Frontal cortex (tissue), 4 donors: ENCODE results near the gene POLR2E. TPM values are rescaled to one million over a fixed set of nuclear protein-coding genes. Genes with fewer than 3 reads are reported as not detected.

Experiments used
- DNase-seq, 2 donors: peaks; one replicate each; pipeline ENCODE4 v3.0.0; 2012; ENCODE audit warnings: low spot score in 2 of 2
- FAIRE-seq: peaks from 2 replicates; lab custom pipeline; 2012; peaks lifted over from hg19 to GRCh38; lab: Jason Lieb, UNC
- total RNA-seq: library from RNA; depleted of rRNA; stranded (reverse); fragments of >200 nt; gene quantifications from one replicate; pipeline ENCODE4 v1.2.3, GENCODE V29; 2014
- donor health status: control.
- donor health status: control.
- donor health status: control.

The POLR2E gene
- total RNA-seq, 1 donor from 2014 or later, result 35.5 TPM

GRCh38 chr19:1113030-1113985 lies 18.1 kb upstream of the POLR2E start:
- FAIRE-seq, result no peak
- peak; percentile 99 to 100 for DNase-seq

- DNase-seq (no peak), FAIRE-seq (no peak)
Measured at GRCh38 chr19:1112268-1113029, 17.3 kb upstream of the POLR2E start.

- DNase-seq (no peak), FAIRE-seq (no peak)
Measured at GRCh38 chr19:1111641-1112267, 16.6 kb upstream of the POLR2E start.

- DNase-seq (no peak), FAIRE-seq (no peak)
Measured at GRCh38 chr19:1110809-1111640, 15.8 kb upstream of the POLR2E start.

- DNase-seq (no peak), FAIRE-seq (no peak)
Measured at GRCh38 chr19:1109697-1110671, 14.8 kb upstream of the POLR2E start.

- DNase-seq (no peak), FAIRE-seq (no peak)
Measured at GRCh38 chr19:1109032-1109551, 13.9 kb upstream of the POLR2E start.

- FAIRE-seq (no peak), DNase-seq (no peak)
Measured at GRCh38 chr19:1108291-1109031, 13.3 kb upstream of the POLR2E start.

- no peak for FAIRE-seq
- no peak for DNase-seq
Measured at GRCh38 chr19:1107661-1108261, 12.6 kb upstream of the POLR2E start.

GRCh38 chr19:1106841-1107660 lies 11.9 kb upstream of the POLR2E start:
- FAIRE-seq (no peak), DNase-seq (no peak)

GRCh38 chr19:1105873-1106840 lies 11.0 kb upstream of the POLR2E start:
- no peak for DNase-seq
- no peak for FAIRE-seq

- DNase-seq (peak; percentile 68 to 71), FAIRE-seq (no peak)
Measured at GRCh38 chr19:1105008-1105872, 10.1 kb upstream of the POLR2E start.

GRCh38 chr19:1104311-1105007 lies 9.3 kb upstream of the POLR2E start:
- DNase-seq (peak; percentile 91 to 93), FAIRE-seq (no peak)

- peak; percentile 100 for DNase-seq
- FAIRE-seq, result peak; percentile 66
Measured at GRCh38 chr19:1103708-1104310, 8.6 kb upstream of the POLR2E start, which contains the start of gene GPX4. Gene GPX4, plus strand, starts transcription at chr19:1103994. Its CDS starts 50 bp downstream, at chr19:1104044.
